Skeletal muscle satellite cell (primary cell): ENCODE measurements around the gene CAMTA1.

ENCODE experiments used
- H3K27me3 ChIP-seq: 2 replicates; pipeline ENCODE4 v1.7.0; 2013; ENCODE audit warnings: low read length; ENCODE audit not compliant: control insufficient read depth, insufficient read depth
- H3K36me3 ChIP-seq: 2 replicates; pipeline ENCODE4 v1.7.0; 2013; ENCODE audit warnings: mild to moderate bottlenecking, control low read depth, low read length; ENCODE audit not compliant: insufficient read depth
- H3K4me1 ChIP-seq: 2 replicates; pipeline ENCODE4 v1.7.0; 2013; ENCODE audit warnings: low read length; ENCODE audit not compliant: control insufficient read depth, insufficient read depth
- H3K4me2 ChIP-seq: 2 replicates; pipeline ENCODE4 v1.7.0; 2013; ENCODE audit warnings: mild to moderate bottlenecking, low read length
- H3K4me3 ChIP-seq: 2 replicates; pipeline ENCODE4 v1.7.0; 2013; ENCODE audit warnings: low read length
- H3K9ac ChIP-seq: 2 replicates; pipeline ENCODE4 v1.7.0; 2013; ENCODE audit warnings: mild to moderate bottlenecking, low read depth, low read length, moderate library complexity
- H3K9me3 ChIP-seq: replicated peaks from 2 replicates; pipeline ENCODE4 v1.7.0; 2013; ENCODE audit warnings: mild to moderate bottlenecking, control low read depth, low read length

The CAMTA1 gene

DNA sequence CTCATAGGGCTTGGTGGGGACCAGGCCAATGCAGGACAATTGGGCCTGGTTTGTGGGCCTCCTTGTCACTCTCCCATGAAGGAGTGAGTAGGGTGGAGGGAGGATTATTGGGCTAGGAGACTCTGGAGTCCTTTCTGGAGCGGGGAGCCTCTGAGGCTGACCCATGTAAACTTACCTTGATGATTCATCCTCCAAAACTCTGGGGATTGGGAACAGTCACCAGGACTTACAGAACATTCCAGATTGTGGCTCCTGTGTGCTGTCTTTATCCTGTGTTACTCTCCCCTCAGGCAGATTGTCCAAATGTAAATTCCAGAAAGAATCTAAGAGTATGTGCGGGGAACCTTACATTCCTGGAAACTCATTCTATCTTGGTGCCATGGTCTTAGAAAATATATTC, 197.6 kb downstream of the CAMTA1 start:
- H3K27me3 ChIP-seq: peaks cover 23% of the 10 kb centered on the region
- no peaks in the 10 kb centered on the region for H3K4me1 ChIP-seq
- no peaks in the 10 kb centered on the region for H3K9me3 ChIP-seq
- no peak overlapping the region for H3K4me3 ChIP-seq
- H3K4me2 ChIP-seq: no peak overlapping the region
- H3K9ac ChIP-seq: no peak overlapping the region
- H3K36me3 ChIP-seq: no peaks in the 10 kb centered on the region

DNA sequence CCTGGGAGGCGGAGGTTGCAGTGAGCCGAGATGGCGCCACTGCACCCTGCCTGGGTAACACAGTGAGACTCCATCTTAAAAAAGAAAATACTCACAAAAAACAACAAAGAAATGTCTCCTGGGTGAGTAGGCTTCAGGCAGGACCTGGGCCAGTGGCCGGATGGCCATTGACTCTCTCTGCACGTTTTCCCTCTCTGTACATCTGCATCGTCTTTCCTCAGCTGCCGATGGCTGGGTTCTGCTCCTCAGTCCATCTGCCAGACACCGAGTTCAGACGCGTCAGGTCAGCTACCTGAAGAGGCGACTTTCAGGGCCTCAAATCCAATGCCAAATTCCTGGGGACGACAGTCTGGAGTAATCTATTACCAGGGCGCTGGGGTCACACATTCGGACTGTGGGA, 199.3 kb downstream of the CAMTA1 start:
- Histone ChIP-seq H3K36me3 (no peaks in the 10 kb centered on the region), H3K4me2 (no peak overlapping the region), H3K27me3 (peaks cover 27% of the 10 kb centered on the region), H3K9me3 (no peaks in the 10 kb centered on the region), H3K9ac (no peak overlapping the region), H3K4me1 (no peaks in the 10 kb centered on the region), H3K4me3 (no peak overlapping the region)

DNA sequence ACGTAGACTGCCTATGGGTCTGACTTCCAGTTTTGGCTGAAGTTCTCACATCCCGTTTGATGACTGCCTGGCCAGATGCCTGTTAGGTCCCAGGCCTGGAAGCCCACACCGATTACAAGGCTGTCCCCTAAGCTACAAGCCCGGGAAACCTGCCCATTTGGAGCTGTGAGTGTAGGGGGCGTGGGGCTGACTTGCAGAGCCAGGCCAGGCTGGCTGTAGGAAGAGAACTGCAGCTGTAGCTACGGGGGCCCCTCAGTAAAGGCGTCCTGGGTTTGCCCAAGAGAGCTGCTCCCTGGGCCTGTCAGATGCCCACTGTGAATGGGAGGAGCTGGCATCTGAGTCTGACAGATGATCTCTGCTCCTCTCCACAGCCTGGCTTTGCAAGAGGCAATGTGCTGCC, 199.7 kb downstream of the CAMTA1 start:
- Histone ChIP-seq H3K4me1 (no peaks in the 10 kb centered on the region), H3K27me3 (peaks cover 31% of the 10 kb centered on the region), H3K4me3 (no peak overlapping the region), H3K9ac (no peak overlapping the region), H3K36me3 (no peaks in the 10 kb centered on the region), H3K9me3 (no peaks in the 10 kb centered on the region), H3K4me2 (no peak overlapping the region)

DNA sequence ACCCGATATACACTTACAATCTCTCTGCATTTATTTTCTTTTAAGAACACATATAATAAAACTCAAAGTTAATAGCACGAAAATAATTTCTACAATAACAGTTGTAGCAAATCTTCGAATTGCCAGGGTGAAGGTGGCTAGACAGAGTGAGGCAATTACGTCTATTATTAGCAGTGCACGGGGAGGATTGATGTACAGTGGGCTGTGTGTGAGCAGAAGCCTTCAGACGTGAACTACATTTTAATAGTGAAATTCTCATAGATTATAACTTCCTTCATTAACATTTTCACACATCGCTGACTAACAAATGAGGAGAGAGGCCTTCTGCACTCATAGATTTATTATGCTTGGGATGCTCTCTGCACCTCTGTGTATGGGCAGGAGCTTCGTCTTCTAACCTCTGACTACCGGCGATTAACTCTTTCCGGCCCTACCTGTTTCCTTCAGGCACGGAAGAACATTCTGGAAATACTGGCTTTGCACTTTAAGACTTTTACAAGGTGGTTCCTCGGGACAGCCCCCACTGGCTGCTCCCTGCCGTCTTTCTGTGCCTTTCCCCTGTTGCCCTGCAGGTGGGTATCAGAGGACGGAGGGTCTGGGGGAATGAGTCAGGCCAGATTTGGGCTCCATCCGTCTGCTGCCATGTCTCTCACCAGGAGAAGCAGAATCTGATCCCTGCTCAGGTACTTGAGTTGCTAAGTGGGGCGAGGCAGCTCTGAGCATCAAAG, 200.5 kb downstream of the CAMTA1 start:
- no peak overlapping the region for H3K4me3 ChIP-seq
- H3K4me2 ChIP-seq: no peak overlapping the region

DNA sequence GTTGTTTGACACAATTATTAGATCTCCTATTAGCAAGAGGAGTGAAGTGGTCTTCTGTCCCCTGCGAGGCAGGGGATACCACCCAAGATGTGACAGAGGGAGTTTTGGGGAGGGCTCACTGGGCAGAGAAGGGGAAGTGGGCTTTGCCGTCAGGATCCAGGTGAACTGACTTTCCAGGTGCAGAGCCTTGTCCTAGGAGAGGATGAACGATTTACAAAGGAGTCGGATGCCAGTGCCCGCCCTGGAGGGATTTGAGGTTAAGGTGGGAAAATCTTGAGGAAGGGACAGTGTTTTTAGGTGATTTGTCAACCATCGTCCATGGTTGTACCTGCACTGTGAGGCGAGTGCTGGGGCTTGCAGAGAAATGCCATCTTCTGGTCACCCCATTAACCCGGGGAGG, 201.0 kb downstream of the CAMTA1 start:
- Histone ChIP-seq H3K4me3 (no peak overlapping the region), H3K4me2 (no peak overlapping the region), H3K9ac (no peak overlapping the region), H3K27me3 (peaks cover 36% of the 10 kb centered on the region), H3K36me3 (no peaks in the 10 kb centered on the region), H3K9me3 (no peaks in the 10 kb centered on the region), H3K4me1 (no peaks in the 10 kb centered on the region)

More for the DNA sequence above, 200.5 kb downstream of the CAMTA1 start:
- Histone ChIP-seq H3K36me3 (no peaks in the 10 kb centered on the region), H3K27me3 (peaks cover 36% of the 10 kb centered on the region), H3K4me1 (no peaks in the 10 kb centered on the region), H3K9me3 (no peaks in the 10 kb centered on the region), H3K9ac (no peak overlapping the region)

DNA sequence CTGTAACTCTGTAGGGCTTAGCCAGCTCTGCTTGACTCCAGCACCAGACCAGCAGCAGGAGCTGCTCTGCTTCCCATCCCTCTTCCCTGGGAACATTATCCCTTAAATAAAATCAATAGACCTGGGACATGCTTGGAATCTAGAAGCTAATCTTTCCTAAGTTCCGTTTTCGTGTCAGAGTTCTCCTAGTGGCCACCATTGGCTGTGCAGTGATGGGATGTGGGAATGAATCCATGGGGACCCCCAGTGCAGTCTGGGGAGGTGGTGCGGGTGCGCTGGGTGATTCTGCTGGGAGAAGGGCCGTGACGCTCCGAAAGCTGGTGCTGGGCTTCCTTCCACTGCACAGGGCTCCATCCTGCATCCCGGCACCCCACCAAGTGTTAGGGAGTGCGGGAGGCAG, 202.7 kb downstream of the CAMTA1 start:
- no peak overlapping the region for H3K9ac ChIP-seq
- H3K4me3 ChIP-seq: no peak overlapping the region
- no peak overlapping the region for H3K4me2 ChIP-seq
- H3K9me3 ChIP-seq: no peaks in the 10 kb centered on the region
- no peaks in the 10 kb centered on the region for H3K4me1 ChIP-seq
- H3K36me3 ChIP-seq: no peaks in the 10 kb centered on the region
- H3K27me3 ChIP-seq: peaks cover 40% of the 10 kb centered on the region

DNA sequence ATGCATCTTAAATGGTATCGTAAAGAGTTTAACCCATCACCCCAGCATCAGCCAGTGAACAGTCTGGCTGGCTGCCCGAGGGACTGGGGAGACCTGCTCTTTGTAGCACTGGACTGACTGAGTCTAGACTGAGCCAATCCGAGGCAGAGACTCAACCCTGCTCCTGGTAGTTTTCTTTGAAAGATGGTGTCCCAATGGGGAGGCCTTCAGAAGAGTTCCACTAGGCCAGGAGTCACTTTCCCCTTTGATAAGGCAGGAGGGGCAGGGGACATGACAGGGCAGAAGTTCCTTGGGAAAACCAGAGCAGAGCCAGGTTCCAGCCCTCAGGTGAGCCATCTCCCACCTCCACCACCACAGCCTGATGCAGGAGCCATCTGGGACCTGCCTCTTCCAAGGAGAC, 203.5 kb downstream of the CAMTA1 start:
- no peak overlapping the region for H3K4me3 ChIP-seq
- H3K27me3 ChIP-seq: peaks cover 40% of the 10 kb centered on the region
- H3K9me3 ChIP-seq: no peaks in the 10 kb centered on the region
- no peak overlapping the region for H3K4me2 ChIP-seq
- H3K36me3 ChIP-seq: no peaks in the 10 kb centered on the region
- no peak overlapping the region for H3K9ac ChIP-seq
- H3K4me1 ChIP-seq: no peaks in the 10 kb centered on the region

DNA sequence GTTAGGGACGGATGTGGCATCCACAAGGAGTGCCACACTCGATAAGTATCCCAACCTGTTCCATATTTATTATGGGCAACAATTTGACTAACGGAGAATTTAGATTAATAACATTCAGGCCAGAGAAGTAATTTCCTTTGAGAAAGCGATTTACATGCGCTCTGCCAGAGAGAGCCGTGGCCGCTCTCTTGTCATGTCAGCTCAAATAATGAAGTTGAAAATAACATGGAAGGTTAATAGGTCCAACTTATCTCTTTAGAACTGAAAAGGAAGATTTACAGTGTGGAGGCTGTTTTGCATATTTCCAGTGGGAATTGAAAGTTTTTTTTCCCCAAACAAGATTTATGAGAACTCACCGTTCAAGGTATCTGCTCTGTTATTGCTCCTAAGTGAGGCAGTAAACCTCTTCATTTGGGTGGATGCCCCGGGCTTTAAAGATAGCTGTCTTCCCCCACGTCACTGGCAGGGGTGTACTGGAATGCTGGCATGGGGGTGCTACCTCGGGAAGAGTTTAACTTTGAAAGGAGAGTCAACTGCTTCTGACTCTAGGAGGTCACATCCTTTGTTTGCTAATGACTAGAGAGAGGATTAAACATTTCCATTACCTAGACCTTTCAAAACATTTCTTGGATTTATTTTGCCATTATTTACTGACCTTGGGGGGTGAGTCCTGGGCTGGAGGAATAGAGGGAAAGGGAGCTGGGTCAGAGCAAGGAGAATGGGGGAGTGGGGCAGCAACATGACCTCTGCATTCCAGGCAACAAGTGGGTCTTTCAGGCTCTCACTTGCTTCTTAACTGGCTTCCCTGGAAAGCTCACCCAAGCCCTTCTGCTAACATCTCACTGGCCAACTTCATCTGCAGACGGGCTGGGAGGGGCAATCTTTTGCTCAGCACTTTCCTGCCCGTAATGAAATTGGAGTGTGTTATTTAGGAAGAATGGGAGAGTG, 204.2 kb downstream of the CAMTA1 start:
- Histone ChIP-seq H3K9ac (no peak overlapping the region), H3K4me3 (no peak overlapping the region), H3K4me1 (no peaks in the 10 kb centered on the region), H3K4me2 (no peak overlapping the region), H3K27me3 (peaks cover 40% of the 10 kb centered on the region), H3K9me3 (no peaks in the 10 kb centered on the region), H3K36me3 (no peaks in the 10 kb centered on the region)

DNA sequence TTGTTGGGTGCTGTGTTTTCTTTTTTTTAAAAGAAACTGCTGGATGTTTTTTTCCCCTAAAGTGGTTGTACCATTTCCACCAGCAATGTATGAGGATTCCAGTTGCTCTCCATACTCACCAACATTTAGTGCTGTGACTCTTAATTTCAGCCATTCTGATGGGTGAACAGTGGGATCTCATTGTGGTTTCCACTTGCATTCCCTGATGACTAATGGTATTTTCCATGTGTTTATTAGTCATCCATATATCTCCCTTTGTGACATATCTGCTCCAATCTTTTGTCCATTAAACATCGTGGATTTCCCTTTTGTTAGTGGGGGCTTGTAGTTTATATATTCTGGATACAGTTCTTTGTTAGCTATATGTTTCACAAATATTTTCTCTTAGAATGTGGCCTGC, 206.0 kb downstream of the CAMTA1 start:
- Histone ChIP-seq H3K4me1 (no peaks in the 10 kb centered on the region), H3K36me3 (no peaks in the 10 kb centered on the region), H3K4me2 (no peak overlapping the region), H3K9ac (no peak overlapping the region), H3K9me3 (no peaks in the 10 kb centered on the region), H3K27me3 (peaks cover 27% of the 10 kb centered on the region), H3K4me3 (no peak overlapping the region)

DNA sequence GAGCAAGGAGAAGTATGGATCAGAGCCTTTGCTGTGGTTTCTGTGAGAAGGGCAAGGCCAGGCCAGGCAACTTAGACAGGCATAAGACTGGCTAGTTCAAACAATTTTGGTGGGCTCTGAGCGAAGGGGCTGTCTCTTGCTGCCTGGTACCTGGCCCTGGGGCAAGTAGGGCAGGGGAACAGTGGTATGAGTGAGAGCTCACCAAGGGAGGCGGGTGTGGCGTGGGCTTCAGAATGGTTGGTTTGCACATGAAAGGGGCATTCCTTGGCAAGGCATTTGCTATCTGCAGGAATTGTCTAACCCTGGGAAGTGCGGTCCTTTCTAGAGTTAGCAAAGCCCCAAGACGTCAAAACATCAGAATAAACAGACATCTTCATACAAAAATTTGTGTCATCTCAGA, 210.5 kb downstream of the CAMTA1 start:
- H3K4me3 ChIP-seq: no peak overlapping the region
- peaks cover 11% of the 10 kb centered on the region for H3K27me3 ChIP-seq
- no peak overlapping the region for H3K9ac ChIP-seq
- no peaks in the 10 kb centered on the region for H3K36me3 ChIP-seq
- H3K4me2 ChIP-seq: no peak overlapping the region
- no peaks in the 10 kb centered on the region for H3K4me1 ChIP-seq
- H3K9me3 ChIP-seq: no peaks in the 10 kb centered on the region

DNA sequence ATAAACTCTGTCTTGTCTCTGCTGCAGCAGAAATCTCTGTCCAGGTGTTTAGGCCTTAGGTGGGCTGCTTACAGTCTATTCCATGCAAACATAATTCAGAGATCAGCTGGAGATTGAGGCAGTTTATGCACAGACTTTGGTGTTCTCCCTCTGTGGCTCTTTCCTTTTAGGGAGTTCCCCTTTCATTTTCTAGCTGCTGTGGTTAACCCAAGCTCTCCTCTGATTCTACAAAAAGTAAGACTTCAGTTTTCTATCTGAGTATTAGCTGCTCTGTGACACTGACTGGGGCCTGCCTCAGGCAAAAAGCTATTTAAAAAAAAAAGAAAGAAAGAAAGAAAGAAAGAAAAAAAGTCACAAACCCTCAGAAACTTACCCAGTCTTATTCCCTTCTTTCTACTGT, 211.1 kb downstream of the CAMTA1 start:
- Histone ChIP-seq H3K36me3 (no peaks in the 10 kb centered on the region), H3K4me3 (no peak overlapping the region), H3K4me1 (no peaks in the 10 kb centered on the region), H3K27me3 (peaks cover 14% of the 10 kb centered on the region), H3K4me2 (no peak overlapping the region), H3K9me3 (no peaks in the 10 kb centered on the region), H3K9ac (no peak overlapping the region)
